Suprapubic skin (tissue), 4 donors: ENCODE measurements around the gene PFKFB3. TPM values are rescaled to one million over a fixed set of nuclear protein-coding genes. Genes with fewer than 3 reads are reported as not detected.
"Not testable (repeated sequence)": the region's sequence is repeated elsewhere in the genome, so short reads cannot be mapped to it uniquely, and the experiment has no call there.

Experiments
- DNase-seq, 2 donors: peaks; one replicate each; pipeline ENCODE4 v3.0.0-alpha.2; 2019; ENCODE audit warnings: low spot score in 2 of 2
- H3K27ac ChIP-seq: fragments of 200-600 bp; sonication (generic); one replicate; pipeline ENCODE4 v1.5.1; 2019
- H3K27me3 ChIP-seq: fragments of 200-600 bp; sonication (generic); one replicate; pipeline ENCODE4 v1.5.1; 2019
- H3K36me3 ChIP-seq: fragments of 200-600 bp; sonication (generic); one replicate; pipeline ENCODE4 v1.5.1; 2019
- H3K4me1 ChIP-seq: fragments of 200-600 bp; sonication (generic); one replicate; pipeline ENCODE4 v1.5.1; 2019
- H3K4me3 ChIP-seq: fragments of 200-600 bp; sonication (generic); one replicate; pipeline ENCODE4 v1.5.1; 2019; ENCODE audit warnings: mild to moderate bottlenecking
- H3K9me3 ChIP-seq: fragments of 200-600 bp; sonication (generic); one replicate; pipeline ENCODE4 v1.5.1; 2019
- EP300 ChIP-seq: sonication (generic); formaldehyde crosslinking; IDR thresholded peaks from one replicate; pipeline ENCODE4 v1.6.1; 2017; ENCODE audit warnings: antibody characterized with exemption
- POLR2A ChIP-seq, 2 donors: fragments of 450-650 bp; IDR thresholded peaks; one replicate each; pipeline ENCODE4 v1.6.1; 2017; ENCODE audit warnings: antibody characterized with exemption in 2 of 2, mild to moderate bottlenecking in 2 of 2, moderate library complexity in 2 of 2
- POLR2AphosphoS5 ChIP-seq, 3 donors: sonication (generic); formaldehyde crosslinking; IDR thresholded peaks; one replicate each; pipeline ENCODE4 v1.6.1; 2017; ENCODE audit warnings: antibody characterized with exemption in 3 of 3
- WGBS: methylation state at CpG from one replicate; pipeline ENCODE4 v1.1.5; 2018; 5-methylcytosine and 5-hydroxymethylcytosine counted together
- total RNA-seq, 4 donors: library from RNA; depleted of rRNA; stranded (reverse); fragments of >200 nt; gene quantifications; one replicate each; pipeline ENCODE4 v1.1.0, GENCODE V29; 2016
- TF ChIP-seq, protein P1 (sequence below), 2 donors: fragments of 200-600 bp in 1 of 2; fragments of 450-650 bp in 1 of 2; sonication (generic) in 1 of 2; IDR thresholded peaks; one replicate each; pipeline ENCODE4 v1.5.1; 2016 to 2019; ENCODE audit warnings: antibody characterized with exemption in 2 of 2, mild to moderate bottlenecking in 1 of 2, moderate library complexity in 1 of 2

The PFKFB3 gene
- total RNA-seq, 4 donors from 2014 or later, result 40.1 to 115 (median 52.2) TPM

DNA sequence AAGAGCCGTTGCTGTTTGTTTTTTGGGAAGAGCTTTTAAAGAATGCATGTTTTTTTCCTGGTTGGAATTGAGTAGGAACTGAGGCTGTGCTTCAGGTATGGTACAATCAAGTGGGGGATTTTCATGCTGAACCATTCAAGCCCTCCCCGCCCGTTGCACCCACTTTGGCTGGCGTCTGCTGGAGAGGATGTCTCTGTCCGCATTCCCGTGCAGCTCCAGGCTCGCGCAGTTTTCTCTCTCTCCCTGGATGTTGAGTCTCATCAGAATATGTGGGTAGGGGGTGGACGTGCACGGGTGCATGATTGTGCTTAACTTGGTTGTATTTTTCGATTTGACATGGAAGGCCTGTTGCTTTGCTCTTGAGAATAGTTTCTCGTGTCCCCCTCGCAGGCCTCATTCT, 31.6 kb downstream of the PFKFB3 start:
- Histone ChIP-seq H3K36me3 (peaks cover 72% of the 10 kb centered on the region), H3K4me3 (no peak overlapping the region), H3K4me1 (peaks cover 7% of the 10 kb centered on the region), H3K9me3 (no peaks in the 10 kb centered on the region), H3K27me3 (no peaks in the 10 kb centered on the region), H3K27ac (no peak overlapping the region)
- peak; percentile 40 to 61 for DNase-seq
- TF ChIP-seq POLR2A (IDR thresholded peaks at IDR 0.05) (no peak), EP300 (no peak), POLR2AphosphoS5 (IDR thresholded peaks at IDR 0.05) (no peak)
- TF ChIP-seq, protein P1, sequence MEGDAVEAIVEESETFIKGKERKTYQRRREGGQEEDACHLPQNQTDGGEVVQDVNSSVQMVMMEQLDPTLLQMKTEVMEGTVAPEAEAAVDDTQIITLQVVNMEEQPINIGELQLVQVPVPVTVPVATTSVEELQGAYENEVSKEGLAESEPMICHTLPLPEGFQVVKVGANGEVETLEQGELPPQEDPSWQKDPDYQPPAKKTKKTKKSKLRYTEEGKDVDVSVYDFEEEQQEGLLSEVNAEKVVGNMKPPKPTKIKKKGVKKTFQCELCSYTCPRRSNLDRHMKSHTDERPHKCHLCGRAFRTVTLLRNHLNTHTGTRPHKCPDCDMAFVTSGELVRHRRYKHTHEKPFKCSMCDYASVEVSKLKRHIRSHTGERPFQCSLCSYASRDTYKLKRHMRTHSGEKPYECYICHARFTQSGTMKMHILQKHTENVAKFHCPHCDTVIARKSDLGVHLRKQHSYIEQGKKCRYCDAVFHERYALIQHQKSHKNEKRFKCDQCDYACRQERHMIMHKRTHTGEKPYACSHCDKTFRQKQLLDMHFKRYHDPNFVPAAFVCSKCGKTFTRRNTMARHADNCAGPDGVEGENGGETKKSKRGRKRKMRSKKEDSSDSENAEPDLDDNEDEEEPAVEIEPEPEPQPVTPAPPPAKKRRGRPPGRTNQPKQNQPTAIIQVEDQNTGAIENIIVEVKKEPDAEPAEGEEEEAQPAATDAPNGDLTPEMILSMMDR (IDR thresholded peaks at IDR 0.05), result no peak
- 87% methylated on average over 13 of the region's 13 CpGs for WGBS

DNA sequence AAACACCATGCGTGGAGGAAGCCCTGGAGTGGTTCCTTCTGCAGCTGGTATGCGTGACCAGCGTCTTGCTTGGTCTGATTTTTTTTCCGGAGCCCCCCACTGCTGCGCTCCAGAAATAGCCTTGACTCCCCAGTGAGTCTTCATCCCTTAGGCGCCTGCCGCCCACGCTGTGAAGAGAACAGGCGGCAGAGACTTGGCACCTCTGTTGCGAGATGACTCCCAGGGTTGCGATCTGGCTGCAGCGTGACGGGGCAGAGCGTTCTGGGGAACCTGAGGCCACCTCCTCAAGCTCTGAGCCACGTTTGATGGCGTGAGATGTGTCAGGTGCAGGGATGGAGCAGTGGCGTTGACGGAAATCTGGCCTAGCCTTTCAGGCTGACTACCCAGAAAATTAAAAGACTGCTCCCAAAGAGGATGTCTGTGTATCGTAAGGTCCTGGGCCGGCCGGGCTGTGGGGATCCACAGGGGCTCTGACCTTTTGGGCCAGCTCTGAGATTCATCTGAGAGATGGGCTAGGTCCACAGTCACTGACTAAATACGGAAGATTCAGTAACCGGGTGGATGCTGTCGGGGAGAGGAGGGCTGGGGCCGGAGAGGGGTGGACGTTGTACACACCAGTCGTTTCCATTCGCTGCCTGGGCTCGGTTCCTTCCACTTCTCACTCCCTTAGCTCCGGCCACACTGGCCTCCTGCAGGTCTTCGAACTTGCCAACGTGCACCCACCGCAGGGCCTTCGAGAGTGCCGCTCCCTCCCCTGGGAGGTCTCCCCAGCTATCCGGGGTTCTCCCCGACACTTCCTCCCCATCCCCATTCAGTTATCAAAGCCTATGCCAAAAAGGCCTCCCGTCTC, 33.8 kb downstream of the PFKFB3 start:
- TF ChIP-seq POLR2AphosphoS5 (IDR thresholded peaks at IDR 0.05) (no peak), POLR2A (IDR thresholded peaks at IDR 0.05) (no peak), EP300 (no peak)
- TF ChIP-seq, protein P1 (IDR thresholded peaks at IDR 0.05), result no peak
- no peaks in the 10 kb centered on the region for H3K9me3 ChIP-seq
- H3K36me3 ChIP-seq, result peaks cover 52% of the 10 kb centered on the region
- WGBS, result 92% methylated on average over 38 of the region's 38 CpGs
- H3K27me3 ChIP-seq, result no peaks in the 10 kb centered on the region
- H3K27ac ChIP-seq, result no peak overlapping the region
- DNase-seq, result peak; percentile 64 to 65
- H3K4me3 ChIP-seq, result no peak overlapping the region
- H3K4me1 ChIP-seq, result peaks cover 9% of the 10 kb centered on the region

DNA sequence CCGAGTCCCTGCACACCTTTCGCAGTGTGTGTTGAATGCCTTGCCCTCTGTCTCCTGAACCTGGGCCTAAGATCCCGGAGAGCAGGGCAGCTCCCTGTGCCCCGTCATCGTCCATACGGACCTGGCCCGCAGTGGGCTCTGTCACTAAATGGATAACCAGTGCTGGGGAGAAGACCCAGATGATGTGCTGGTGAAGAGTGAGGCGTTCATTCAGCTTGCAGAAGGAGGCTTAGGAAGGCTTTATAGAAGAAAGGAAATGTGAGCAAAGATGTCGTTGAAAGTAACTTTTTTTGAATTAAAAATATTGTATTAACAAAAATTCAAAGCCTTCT, 34.4 kb downstream of the PFKFB3 start:
- 91% methylated on average over 9 of the region's 9 CpGs for WGBS
- no peak for DNase-seq
- H3K27ac ChIP-seq, result no peak overlapping the region
- no peaks in the 10 kb centered on the region for H3K9me3 ChIP-seq
- no peak for TF ChIP-seq EP300
- H3K4me3 ChIP-seq, result no peak overlapping the region
- no peaks in the 10 kb centered on the region for H3K27me3 ChIP-seq
- peaks cover 46% of the 10 kb centered on the region for H3K36me3 ChIP-seq
- H3K4me1 ChIP-seq, result peaks cover 9% of the 10 kb centered on the region

DNA sequence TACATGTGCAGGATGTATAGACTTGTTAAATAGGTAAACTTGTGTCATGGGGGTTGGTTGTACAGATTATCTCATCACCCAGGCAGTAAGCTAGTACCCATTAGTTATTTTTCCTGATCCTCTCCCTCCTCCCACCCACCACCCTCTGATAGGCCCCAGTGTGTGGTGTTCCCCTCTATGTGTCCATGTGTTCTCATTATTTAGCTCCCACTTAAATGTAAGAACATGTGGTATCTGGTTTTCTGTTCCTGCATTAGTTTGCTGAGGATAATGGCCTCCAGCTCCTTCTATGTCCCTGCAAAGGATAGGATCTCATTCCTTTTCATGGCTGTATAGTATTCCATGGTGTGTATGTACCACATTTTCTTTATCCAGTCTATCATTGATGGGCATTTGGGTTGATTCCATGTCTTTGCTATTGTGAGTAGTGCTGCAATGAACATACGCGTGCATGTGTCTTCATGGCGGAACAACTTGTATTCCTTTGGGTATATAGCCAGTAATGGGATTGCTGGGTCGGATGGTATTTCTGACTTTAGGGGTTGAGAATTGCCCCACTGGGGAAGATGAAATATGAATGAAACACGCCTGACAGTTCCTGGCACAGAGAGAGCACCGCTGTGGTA, 36.0 kb downstream of the PFKFB3 start:
- not testable (repeated sequence) for DNase-seq, H3K27me3 ChIP-seq, H3K9me3 ChIP-seq, H3K4me1 ChIP-seq, H3K4me3 ChIP-seq
- H3K27ac ChIP-seq, result peak overlapping the region; percentile 33
- peaks cover 31% of the 10 kb centered on the region for H3K36me3 ChIP-seq
- 70% methylated on average over 6 of the region's 6 CpGs for WGBS

DNA sequence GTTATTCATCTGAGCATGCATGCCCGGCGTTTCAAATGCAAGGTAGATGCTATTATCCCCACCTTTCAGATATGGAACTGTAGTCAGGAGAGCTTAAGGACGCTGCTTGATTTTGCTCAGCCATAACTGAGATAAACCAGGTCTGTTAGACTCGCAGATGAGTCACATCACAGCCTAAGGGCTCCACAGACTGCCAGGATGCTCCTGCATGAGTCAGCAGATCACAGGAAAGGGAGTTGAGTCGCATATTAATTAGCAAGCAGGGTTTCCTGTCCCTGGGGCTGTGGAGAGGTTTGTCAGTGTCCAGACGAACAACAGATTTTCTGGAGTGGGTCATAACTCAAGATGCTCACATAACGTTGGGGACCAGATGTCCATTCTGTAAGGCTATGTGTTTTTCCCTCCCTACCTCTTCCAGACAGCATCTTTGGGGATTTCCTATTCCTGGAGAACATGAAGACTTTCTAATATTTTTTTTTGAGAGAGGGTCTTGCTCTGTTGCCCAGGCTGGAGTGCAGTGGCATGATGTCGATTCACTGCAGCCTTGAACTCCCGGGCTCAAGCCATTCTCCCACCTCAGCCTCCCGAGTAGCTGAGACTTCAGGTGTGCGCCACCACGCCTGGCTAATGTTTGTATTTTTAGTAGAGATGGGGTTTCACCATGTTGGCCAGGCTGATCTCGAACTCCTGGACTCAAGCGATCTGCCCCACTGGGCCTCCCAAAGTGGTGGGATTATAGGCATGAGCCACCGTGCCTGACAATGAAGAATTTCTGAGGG, 36.7 kb downstream of the PFKFB3 start:
- no peaks in the 10 kb centered on the region for H3K9me3 ChIP-seq
- peak overlapping the region; percentile 33 for H3K27ac ChIP-seq
- H3K27me3 ChIP-seq, result no peaks in the 10 kb centered on the region
- peaks cover 24% of the 10 kb centered on the region for H3K36me3 ChIP-seq
- TF ChIP-seq EP300 (no peak), POLR2AphosphoS5 (IDR thresholded peaks at IDR 0.05) (peak in 1 of 3 donors; percentile 42)
- H3K4me1 ChIP-seq, result peaks cover 9% of the 10 kb centered on the region
- no peak for DNase-seq
- WGBS, result 67% methylated on average over 13 of the region's 15 CpGs
- no peak overlapping the region for H3K4me3 ChIP-seq

DNA sequence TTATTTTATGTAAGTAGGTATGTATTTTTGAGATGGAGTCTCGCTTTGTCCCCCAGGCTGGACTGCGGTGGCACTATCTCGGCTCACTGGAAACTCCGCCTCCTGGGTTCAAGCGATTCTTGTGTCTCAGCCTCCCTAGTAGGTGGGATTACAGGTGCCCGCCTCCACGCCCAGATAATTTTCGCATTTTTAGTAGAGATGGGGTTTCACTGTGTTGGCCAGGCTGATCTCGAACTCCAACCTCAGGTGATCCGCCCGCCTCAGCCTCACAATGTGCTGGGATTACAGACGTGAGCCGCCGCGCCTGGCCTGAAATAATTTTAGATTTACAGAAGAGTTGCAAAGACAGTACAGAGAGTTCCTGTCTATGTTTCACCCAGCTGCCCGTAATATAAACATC, 37.5 kb downstream of the PFKFB3 start:
- peaks cover 17% of the 10 kb centered on the region for H3K36me3 ChIP-seq
- H3K27ac ChIP-seq, result no peak overlapping the region
- H3K4me1 ChIP-seq, result peaks cover 9% of the 10 kb centered on the region
- no peak overlapping the region for H3K4me3 ChIP-seq
- no peaks in the 10 kb centered on the region for H3K9me3 ChIP-seq
- DNase-seq, result no peak
- H3K27me3 ChIP-seq, result no peaks in the 10 kb centered on the region
- TF ChIP-seq, protein P1 (IDR thresholded peaks at IDR 0.05), result no peak
- TF ChIP-seq POLR2A (IDR thresholded peaks at IDR 0.05), result no peak
- TF ChIP-seq POLR2AphosphoS5 (IDR thresholded peaks at IDR 0.05), result no peak
- TF ChIP-seq EP300, result no peak
- 95% methylated on average over 16 of the region's 16 CpGs for whole genome bisulfite sequencing
